Mucosa of rectum (tissue), 2 donors: Measurements from ENCODE around the gene RASA3.
A peak's percentile ranks its signal among the peaks of the same experiment; 100 is the strongest.

Experiments
- H3K27ac ChIP-seq, 2 donors: one replicate each; pipeline ENCODE4 v1.7.0; 2013; ENCODE audit warnings: inconsistent platforms in 2 of 2, low read depth in 2 of 2, low read length in 2 of 2
- H3K27me3 ChIP-seq, 2 donors: one replicate each; pipeline ENCODE4 v1.7.0; 2013; ENCODE audit warnings: low read length in 2 of 2; ENCODE audit not compliant: control insufficient read depth in 2 of 2, insufficient read depth in 2 of 2
- H3K36me3 ChIP-seq, 2 donors: one replicate each; pipeline ENCODE4 v1.7.0; 2013; ENCODE audit warnings: low read length in 2 of 2; ENCODE audit not compliant: control insufficient read depth in 2 of 2, insufficient read depth in 2 of 2
- H3K4me1 ChIP-seq, 2 donors: one replicate each; pipeline ENCODE4 v1.7.0; 2013; ENCODE audit warnings: low read length in 2 of 2, mild to moderate bottlenecking in 1 of 2; ENCODE audit not compliant: control insufficient read depth in 2 of 2, insufficient read depth in 2 of 2
- H3K4me3 ChIP-seq, 2 donors: one replicate each; pipeline ENCODE4 v1.7.0; 2013; ENCODE audit warnings: low read length in 2 of 2
- H3K9ac ChIP-seq, 2 donors: one replicate each; pipeline ENCODE4 v1.7.0; 2013; ENCODE audit warnings: low read length in 2 of 2, low read depth in 1 of 2, mild to moderate bottlenecking in 1 of 2
- H3K9me3 ChIP-seq, 2 donors: one replicate each; pipeline ENCODE4 v1.7.0; 2013; ENCODE audit warnings: low read length in 2 of 2; ENCODE audit not compliant: control insufficient read depth in 2 of 2
- donor health status: healthy.
- donor health status: Normal muscosa, but diverticular disease.

RASA3 gene

DNA sequence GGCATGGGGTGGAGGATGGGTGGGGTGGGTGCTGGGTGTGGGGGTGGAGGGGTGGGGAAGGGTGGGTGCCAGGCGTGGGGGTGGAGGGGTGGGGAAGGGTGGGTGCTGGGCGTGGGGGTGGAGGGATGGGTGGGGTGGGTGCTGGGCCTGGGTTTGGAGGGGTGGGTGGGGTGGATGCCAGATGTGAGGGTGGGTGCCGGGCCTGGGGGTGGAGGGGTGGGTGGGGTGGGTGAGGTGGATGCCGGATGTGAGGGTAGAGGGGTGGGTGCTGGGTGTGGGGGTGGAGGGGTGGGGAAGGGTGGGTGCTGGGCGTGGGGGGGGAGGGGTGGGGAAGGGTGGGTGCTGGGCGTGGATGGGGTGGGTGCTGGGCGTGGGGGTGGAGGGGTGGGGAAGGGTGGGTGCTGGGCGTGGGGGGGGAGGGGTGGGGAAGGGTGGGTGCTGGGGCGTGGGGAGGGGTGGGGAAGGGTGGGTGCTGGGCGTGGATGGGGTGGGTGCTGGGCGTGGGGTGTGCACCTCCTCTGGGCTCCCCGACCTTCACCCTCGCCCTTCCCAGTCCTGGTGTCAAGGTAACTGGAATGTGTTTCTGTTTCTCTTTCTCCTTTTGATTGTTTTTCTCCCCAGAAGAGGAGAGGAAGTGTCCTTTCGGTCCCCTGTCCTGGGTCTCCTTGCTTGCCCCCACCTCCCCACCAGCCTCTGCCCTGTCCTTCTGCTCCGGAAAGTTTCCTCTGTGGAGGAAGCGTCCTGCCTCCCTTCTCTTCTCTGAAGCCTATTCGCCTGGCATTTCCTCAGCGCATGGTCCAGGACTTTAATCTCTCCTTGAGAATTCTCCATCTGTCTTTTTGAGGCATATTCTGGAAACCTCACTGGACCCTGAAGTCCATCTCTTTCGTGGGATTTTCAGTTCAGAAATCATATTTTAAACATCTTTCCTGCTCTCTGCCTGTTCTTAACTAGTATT lies 23.8 kb upstream of the RASA3 start:
- no peak overlapping the region for H3K9ac ChIP-seq
- H3K27me3 ChIP-seq, result no peaks in the 10 kb centered on the region
- H3K27ac ChIP-seq, result no peak overlapping the region
- H3K4me1 ChIP-seq, result peaks cover 14 to 17% of the 10 kb centered on the region in 2 donors
- H3K4me3 ChIP-seq, result peak overlapping the region in 1 of 2 donors; percentile 61
- no peaks in the 10 kb centered on the region for H3K9me3 ChIP-seq
- no peaks in the 10 kb centered on the region for H3K36me3 ChIP-seq

DNA sequence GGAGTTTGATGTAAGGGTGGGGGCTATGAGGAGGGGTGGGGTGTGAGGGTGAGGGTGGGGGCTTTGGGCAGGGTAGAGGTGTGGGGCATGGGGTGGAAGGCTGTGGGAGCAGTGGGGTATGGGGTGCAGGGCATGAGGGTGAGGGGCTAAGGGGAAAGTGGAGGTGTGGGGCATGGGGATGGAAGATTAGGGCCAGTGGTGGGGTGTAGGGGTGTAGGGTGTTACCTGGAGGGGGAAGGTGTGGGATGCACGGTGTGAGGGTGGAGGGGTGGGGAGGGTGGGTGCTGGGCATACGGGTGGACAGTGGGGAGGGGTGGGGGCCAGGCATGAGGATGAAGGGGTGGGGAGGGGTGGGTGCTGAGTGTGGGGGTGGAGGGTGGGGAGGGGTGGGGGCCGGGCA lies 22.9 kb upstream of the RASA3 start:
- no peak overlapping the region for H3K4me3 ChIP-seq
- no peak overlapping the region for H3K9ac ChIP-seq
- no peaks in the 10 kb centered on the region for H3K27me3 ChIP-seq
- H3K36me3 ChIP-seq, result no peaks in the 10 kb centered on the region
- H3K4me1 ChIP-seq, result peaks cover 18 to 19% of the 10 kb centered on the region in 2 donors
- H3K27ac ChIP-seq, result no peak overlapping the region
- no peaks in the 10 kb centered on the region for H3K9me3 ChIP-seq

DNA sequence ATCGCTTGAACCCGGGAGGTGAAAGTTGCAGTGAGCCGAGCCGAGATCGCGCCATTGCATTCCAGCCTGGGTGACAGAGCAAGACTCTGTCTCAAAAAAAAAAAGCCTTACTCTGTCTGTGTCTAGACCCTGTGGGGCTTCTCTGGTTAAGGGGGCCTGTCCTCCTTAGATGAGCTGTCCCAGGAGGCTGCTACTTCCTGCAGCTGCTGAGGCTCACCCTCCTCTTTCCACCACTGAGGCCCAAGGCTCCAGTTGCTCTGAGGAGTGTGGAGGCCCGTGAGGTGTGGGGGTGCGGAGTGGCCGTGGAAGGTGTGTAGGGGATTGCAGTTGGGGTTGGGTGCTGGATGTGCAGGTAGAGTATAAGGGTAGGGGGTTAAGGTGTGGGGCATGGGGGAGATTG lies 22.1 kb upstream of the RASA3 start:
- no peak overlapping the region for H3K27ac ChIP-seq
- no peak overlapping the region for H3K4me3 ChIP-seq

DNA sequence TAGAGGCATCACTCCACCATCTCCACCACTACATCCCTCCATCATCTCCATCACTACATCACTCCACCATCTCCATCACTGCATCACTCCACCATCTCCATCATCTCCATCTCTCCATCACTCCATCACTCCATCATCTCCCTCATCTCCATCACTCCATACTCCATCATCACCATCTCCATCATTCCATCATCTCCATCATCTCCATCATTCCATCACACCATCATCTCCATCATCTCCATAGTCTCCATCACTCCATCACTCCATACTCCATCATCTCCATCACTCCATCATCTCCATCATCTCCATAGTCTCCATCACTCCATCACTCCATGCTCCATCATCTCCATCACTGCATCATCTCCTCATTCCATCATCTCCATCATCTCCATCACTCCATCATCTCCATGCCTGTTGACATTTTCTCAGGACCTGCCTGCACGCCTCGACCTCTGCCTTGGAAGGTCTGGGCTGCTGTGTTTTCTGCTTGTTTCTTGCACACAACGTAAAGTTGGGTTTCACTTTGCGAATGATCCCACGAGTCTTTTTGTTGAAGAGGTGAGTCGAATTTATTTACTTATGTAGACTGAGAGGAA lies 21.2 kb upstream of the RASA3 start:
- no peak overlapping the region for H3K4me3 ChIP-seq
- no peak overlapping the region for H3K9ac ChIP-seq
- no peaks in the 10 kb centered on the region for H3K9me3 ChIP-seq
- no peaks in the 10 kb centered on the region for H3K27me3 ChIP-seq
- H3K27ac ChIP-seq, result no peak overlapping the region
- H3K36me3 ChIP-seq, result no peaks in the 10 kb centered on the region
- H3K4me1 ChIP-seq, result peaks cover 18 to 19% of the 10 kb centered on the region in 2 donors

More for the DNA sequence above, 22.1 kb upstream of the RASA3 start:
- Histone ChIP-seq H3K36me3 (no peaks in the 10 kb centered on the region), H3K4me1 (peaks cover 18 to 19% of the 10 kb centered on the region in 2 donors), H3K9me3 (no peaks in the 10 kb centered on the region), H3K27me3 (no peaks in the 10 kb centered on the region), H3K9ac (no peak overlapping the region)

DNA sequence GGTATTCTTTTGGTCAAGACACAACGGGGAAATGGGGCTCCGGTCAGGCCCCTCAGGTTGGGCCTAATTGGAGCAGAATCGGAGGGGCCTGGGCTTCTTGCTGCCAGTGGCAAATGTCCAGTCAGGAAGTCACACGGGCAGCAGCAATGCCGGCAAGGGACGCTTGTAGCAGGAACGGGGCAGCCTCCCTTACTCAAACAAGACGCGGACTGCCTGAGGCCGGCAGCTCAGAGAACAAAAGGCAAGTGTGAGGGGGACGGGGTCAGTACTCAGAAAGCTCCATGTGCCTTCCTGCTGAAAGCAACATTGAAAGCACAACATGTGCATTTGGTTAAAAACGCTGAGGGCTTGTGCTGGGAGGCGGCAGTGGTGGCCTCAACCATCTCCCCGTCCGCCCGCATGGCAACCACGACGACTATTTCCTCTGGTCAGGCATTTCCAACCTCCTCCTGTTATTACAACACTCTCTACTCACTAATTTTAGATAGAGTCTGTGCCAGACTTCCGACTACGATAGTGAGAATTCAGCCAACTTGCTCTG lies 20.5 kb upstream of the RASA3 start:
- Histone ChIP-seq H3K27ac (no peak overlapping the region), H3K4me3 (no peak overlapping the region), H3K9me3 (no peaks in the 10 kb centered on the region)

DNA sequence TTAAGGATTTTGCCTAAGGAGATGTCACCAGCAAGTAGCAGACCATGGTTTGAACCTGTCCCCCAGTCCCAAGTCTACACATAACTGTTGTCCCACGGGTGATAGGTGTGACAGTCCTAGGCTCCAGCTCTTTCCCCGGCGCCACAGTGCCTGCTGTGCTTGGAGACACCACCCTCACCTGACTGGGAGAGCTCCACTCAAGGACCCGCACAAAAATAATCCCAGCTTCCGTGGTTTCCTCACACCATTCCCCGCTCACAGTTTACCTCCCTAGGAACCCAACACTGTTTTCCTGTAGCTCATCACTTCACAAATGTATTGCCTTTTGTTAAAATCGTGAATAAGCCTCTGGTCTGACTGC lies 19.8 kb upstream of the RASA3 start:
- Histone ChIP-seq H3K36me3 (no peaks in the 10 kb centered on the region), H3K27ac (peak overlapping the region; percentile 78 to 92), H3K4me1 (peaks cover 18% of the 10 kb centered on the region in 2 donors), H3K9ac (peak overlapping the region in 1 of 2 donors; percentile 47), H3K9me3 (no peaks in the 10 kb centered on the region), H3K4me3 (peak overlapping the region in 1 of 2 donors; percentile 33), H3K27me3 (no peaks in the 10 kb centered on the region)

More for the DNA sequence above, 20.5 kb upstream of the RASA3 start:
- Histone ChIP-seq H3K36me3 (no peaks in the 10 kb centered on the region), H3K4me1 (peaks cover 18 to 19% of the 10 kb centered on the region in 2 donors), H3K27me3 (no peaks in the 10 kb centered on the region), H3K9ac (no peak overlapping the region)

DNA sequence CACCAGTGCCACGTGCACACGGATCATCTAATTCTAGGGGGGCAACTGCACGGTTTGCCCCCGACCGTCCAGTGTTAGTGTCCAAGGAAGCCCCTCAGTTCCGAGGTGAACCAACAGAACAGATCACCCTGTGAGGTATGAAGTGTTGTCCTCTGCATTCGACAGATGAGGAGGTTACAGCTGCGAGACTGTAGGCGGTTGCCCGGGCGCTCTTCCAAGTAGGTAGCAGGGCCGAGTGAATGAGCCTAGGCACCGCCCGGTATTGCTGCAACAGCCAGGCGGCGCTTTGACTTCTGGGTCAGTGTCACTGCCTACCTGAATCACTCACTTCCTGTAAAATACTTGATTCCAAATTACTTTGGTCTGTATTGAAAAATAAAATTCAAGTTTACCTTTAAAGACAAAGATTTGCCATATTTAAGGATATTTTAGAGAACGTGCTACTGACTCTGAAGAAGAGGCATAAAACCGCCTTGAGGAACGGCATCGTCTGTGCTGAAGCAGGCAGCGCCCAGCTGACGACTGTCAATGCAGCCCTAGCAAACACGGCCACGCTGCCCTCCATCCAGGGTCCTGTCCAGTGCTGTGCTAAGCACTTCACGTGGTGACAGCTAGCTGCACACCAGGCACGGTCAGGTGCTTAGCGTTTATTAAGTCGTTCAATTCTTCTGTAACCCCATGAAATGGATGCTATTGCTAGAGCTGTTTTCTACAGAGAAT lies 19.3 kb upstream of the RASA3 start:
- peak overlapping the region; percentile 3 to 47 for H3K9ac ChIP-seq
- H3K27me3 ChIP-seq, result no peaks in the 10 kb centered on the region
- H3K9me3 ChIP-seq, result no peaks in the 10 kb centered on the region
- H3K27ac ChIP-seq, result peak overlapping the region; percentile 78 to 92
- peaks cover 16 to 18% of the 10 kb centered on the region in 2 donors for H3K4me1 ChIP-seq
- H3K4me3 ChIP-seq, result peak overlapping the region in 1 of 2 donors; percentile 56
- H3K36me3 ChIP-seq, result no peaks in the 10 kb centered on the region

DNA sequence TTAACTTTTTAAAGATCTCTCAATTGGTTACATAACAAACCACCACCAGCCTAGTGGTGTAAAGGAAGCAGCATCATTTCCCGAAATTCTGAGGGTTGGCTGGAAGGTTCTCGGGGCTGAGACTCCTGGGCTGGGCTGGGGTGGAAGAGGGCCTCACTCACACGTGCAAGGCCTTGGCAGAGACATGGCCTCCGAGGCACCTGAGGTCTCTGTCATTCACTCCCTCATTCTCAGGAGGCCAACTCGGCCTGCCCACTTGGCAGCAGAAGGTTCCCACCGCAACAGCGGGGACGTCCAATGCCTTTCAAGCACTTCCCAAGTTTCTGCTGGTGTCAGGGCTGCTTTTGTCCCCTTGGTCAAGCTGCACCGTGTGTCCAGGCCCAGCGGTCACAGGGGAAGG lies 18.6 kb upstream of the RASA3 start:
- no peaks in the 10 kb centered on the region for H3K27me3 ChIP-seq
- peaks cover 12 to 14% of the 10 kb centered on the region in 2 donors for H3K4me1 ChIP-seq
- peak overlapping the region in 1 of 2 donors; percentile 56 for H3K4me3 ChIP-seq
- H3K27ac ChIP-seq, result peak overlapping the region; percentile 77 to 92
- peak overlapping the region in 1 of 2 donors; percentile 3 for H3K9ac ChIP-seq
- H3K9me3 ChIP-seq, result no peaks in the 10 kb centered on the region
- no peaks in the 10 kb centered on the region for H3K36me3 ChIP-seq

DNA sequence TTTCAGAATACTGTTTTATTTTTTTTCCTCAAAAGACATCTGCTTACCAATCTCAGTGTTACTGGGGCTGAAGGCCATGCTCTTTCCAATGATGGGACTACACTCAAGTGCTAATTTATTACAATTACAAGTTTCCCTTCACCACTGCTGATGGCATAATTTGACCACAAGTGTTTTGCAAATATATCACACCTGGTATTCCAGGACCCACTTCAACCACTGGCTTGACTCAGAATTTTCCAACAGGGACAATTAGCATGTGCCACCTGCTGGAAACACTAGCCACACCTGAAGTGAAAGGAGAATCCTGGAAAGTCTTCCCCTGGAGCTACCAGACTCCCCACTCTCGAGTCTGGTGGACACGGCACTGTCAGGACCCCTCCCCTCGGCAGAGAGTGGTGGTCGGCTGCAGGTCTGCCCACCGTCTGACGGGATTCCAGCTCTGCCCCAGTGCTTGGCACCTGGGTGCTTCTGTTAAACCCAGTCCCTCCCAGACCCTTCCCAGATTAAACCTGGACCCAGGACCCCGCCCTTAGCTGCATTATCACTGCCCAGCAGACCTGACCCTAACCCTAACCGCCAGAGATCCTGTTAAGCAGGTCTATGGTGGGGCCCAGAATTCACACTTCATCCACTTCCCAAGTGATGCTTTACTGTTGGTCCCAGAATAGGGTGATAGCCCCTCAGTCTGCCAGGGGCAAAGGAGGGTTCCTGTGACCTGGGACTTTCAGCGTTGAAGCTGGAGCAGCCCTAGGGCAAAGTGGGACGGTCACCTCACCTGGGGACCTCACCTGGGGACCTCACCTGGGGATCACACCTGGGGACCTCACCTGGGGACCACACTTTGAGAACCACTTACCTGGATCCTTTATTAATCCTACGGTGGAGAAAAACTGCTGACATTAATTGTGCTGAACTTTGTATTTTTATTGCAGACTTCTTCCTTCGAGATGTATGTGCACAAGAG lies 17.6 kb upstream of the RASA3 start:
- Histone ChIP-seq H3K4me3 (no peak overlapping the region), H3K27me3 (no peaks in the 10 kb centered on the region), H3K9me3 (no peaks in the 10 kb centered on the region), H3K27ac (no peak overlapping the region), H3K4me1 (peaks cover 12 to 14% of the 10 kb centered on the region in 2 donors), H3K36me3 (no peaks in the 10 kb centered on the region), H3K9ac (no peak overlapping the region)
